Right lung (tissue), 5 donors: Measurements from ENCODE around the gene SKIDA1. TPM values are rescaled to one million over a fixed set of nuclear protein-coding genes. Genes with fewer than 3 reads are reported as not detected.

Experiments
- DNase-seq, 2 donors: peaks; one replicate each; pipeline ENCODE4 v3.0.0-alpha.2; 2013
- polyA plus RNA-seq, 5 donors: library from polyadenylated mRNA; unstranded; fragments of 120-200 nt; gene quantifications; one replicate each; pipeline versions ENCODE4 v1.2.1 to v1.2.3, GENCODE V29; 2013; ENCODE audit warnings: inconsistent platforms in 1 of 5, low replicate concordance in 1 of 5; ENCODE audit not compliant: insufficient read length in 5 of 5, insufficient read depth in 1 of 5

The SKIDA1 gene
- polyA plus RNA-seq, 5 donors, result 4.3 to 5.6 (median 4.6) TPM

GRCh38 chr10:21487416-21488180 is 37.9 kb downstream of the SKIDA1 start:
- no peak for DNase-seq

DNA sequence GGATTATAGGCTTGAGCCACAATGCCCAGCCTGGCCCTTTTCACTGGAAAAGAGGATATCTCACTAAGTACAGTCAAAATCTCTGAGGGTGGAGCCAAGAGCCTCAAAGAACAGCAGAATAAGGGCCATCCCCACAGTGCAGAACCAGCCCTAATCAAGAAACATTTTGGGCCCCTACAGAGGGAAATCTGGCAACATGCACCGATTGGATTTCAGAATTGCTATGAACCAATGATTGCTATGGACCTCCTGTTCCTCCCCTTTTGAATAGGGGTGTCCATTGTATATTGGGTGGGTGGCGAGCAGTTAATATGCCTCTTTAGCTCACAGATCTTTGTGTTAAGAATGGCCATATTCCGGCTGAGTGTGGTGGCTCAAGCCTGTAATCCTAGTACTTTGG is 42.7 kb downstream of the SKIDA1 start:
- DNase-seq, result no peak

- no peak for DNase-seq
These were observed 44.1 kb downstream of the SKIDA1 start for GRCh38 chr10:21481407-21481806.

GRCh38 chr10:21479570-21480315 is 45.7 kb downstream of the SKIDA1 start:
- DNase-seq, result no peak

- DNase-seq, result no peak
These were observed 50.1 kb downstream of the SKIDA1 start for GRCh38 chr10:21475393-21475792.

DNA sequence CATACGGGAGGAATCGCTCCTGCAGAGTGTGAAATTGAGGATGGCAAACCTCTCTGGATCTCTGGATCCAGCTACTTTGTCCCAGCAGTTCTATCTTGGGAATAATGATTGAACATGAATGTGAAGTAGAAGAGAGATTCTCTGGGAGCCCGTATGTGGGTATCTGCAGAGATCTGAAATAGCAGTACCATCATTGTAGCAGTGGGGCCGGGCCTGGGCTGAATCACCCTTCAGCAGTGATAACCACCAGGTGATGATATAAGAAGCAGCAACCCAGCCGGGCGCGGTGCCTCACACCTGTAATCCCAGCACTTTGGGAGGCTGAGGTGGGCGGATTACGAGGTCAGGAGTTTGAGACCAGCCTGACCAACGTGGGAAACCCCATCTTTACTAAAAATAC is 51.9 kb downstream of the SKIDA1 start:
- no peak for DNase-seq

- no peak for DNase-seq
These were observed 52.3 kb downstream of the SKIDA1 start for GRCh38 chr10:21473135-21473534.

- DNase-seq, result no peak
These were observed 57.4 kb downstream of the SKIDA1 start for GRCh38 chr10:21468086-21468485.

GRCh38 chr10:21467633-21468032 is 57.8 kb downstream of the SKIDA1 start:
- DNase-seq, result no peak

- no peak for DNase-seq
These were observed 61.3 kb downstream of the SKIDA1 start for GRCh38 chr10:21464134-21464533.

Other genes starting within 250 kb of the SKIDA1 start
- gene MLLT10, start 8.6 kb upstream of the SKIDA1 start, polyA plus RNA-seq, result 10 to 100 TPM; 38.4 to 55.6 (median 50.8) TPM